Measurements from ENCODE around the gene SAFB2. TPM values are rescaled to one million over a fixed set of nuclear protein-coding genes. Genes with fewer than 3 reads are reported as not detected.

The SAFB2 gene
- 10.9 and 18.9 TPM in 2 replicates for total RNA-seq (2014; rRNA removed; shearing (Covaris generic))
- polyA plus RNA-seq (2015; cell fraction: cytosol; rRNA removed): 19.5 and 22.5 TPM in 2 replicates
- 73.0 and 111 TPM in 2 replicates for polyA plus RNA-seq (2015; cell fraction: nucleus; rRNA removed)

- DNase-seq (ENCODE audit: low read depth, low spot score): peak; percentile 98
- in situ Hi-C loops (cut with HindIII; ENCODE audit: low pct_unique_long_range_greater_than_20kb, low sequenced_read_pairs): no loop called here
Observed at GRCh38 chr19:5622465-5623396, at the start of gene SAFB2, which contains the start of gene SAFB. SAFB2 (minus strand) TSS chr19:5622776; CDS start chr19:5622715, 61 bp downstream. SAFB (plus strand) TSS chr19:5623083; CDS start chr19:5623206, 123 bp downstream.

- no peak for DNase-seq (ENCODE audit: low read depth, low spot score)
- in situ Hi-C loops (cut with HindIII; ENCODE audit: low pct_unique_long_range_greater_than_20kb, low sequenced_read_pairs): no loop called here
Observed at GRCh38 chr19:5671600-5671999, 49.0 kb upstream of the SAFB2 start.

- in situ Hi-C loops (cut with HindIII; ENCODE audit: low pct_unique_long_range_greater_than_20kb, low sequenced_read_pairs): no loop called here
- DNase-seq (ENCODE audit: low read depth, low spot score): no peak
Observed at GRCh38 chr19:5669212-5669611, 46.6 kb upstream of the SAFB2 start.

- DNase-seq (ENCODE audit: low read depth, low spot score): no peak
- in situ Hi-C loops (cut with HindIII; ENCODE audit: low pct_unique_long_range_greater_than_20kb, low sequenced_read_pairs): no loop called here
Observed at GRCh38 chr19:5667751-5668271, 45.2 kb upstream of the SAFB2 start.

GRCh38 chr19:5666921-5667610 is 44.5 kb upstream of the SAFB2 start:
- DNase-seq (ENCODE audit: low read depth, low spot score): no peak
- in situ Hi-C loops (cut with HindIII; ENCODE audit: low pct_unique_long_range_greater_than_20kb, low sequenced_read_pairs): no loop called here

GRCh38 chr19:5665781-5666513 is 43.4 kb upstream of the SAFB2 start:
- in situ Hi-C loops (cut with HindIII; ENCODE audit: low pct_unique_long_range_greater_than_20kb, low sequenced_read_pairs): no loop called here
- DNase-seq (ENCODE audit: low read depth, low spot score): peak; percentile 39

- DNase-seq (ENCODE audit: low read depth, low spot score): no peak
- in situ Hi-C loops (cut with HindIII; ENCODE audit: low pct_unique_long_range_greater_than_20kb, low sequenced_read_pairs): no loop called here
Observed at GRCh38 chr19:5664515-5664914, 41.9 kb upstream of the SAFB2 start.

- no peak for DNase-seq (ENCODE audit: low read depth, low spot score)
- in situ Hi-C loops (cut with HindIII; ENCODE audit: low pct_unique_long_range_greater_than_20kb, low sequenced_read_pairs): no loop called here
Observed at GRCh38 chr19:5663904-5664303, 41.3 kb upstream of the SAFB2 start.

- in situ Hi-C loops (cut with HindIII; ENCODE audit: low pct_unique_long_range_greater_than_20kb, low sequenced_read_pairs): no loop called here
- DNase-seq (ENCODE audit: low read depth, low spot score): no peak
Observed at GRCh38 chr19:5661483-5661882, 38.9 kb upstream of the SAFB2 start.

GRCh38 chr19:5655412-5655811 is 32.8 kb upstream of the SAFB2 start:
- DNase-seq (ENCODE audit: low read depth, low spot score): no peak
- in situ Hi-C loops (cut with HindIII; ENCODE audit: low pct_unique_long_range_greater_than_20kb, low sequenced_read_pairs): no loop called here

- no peak for DNase-seq (ENCODE audit: low read depth, low spot score)
- in situ Hi-C loops (cut with HindIII; ENCODE audit: low pct_unique_long_range_greater_than_20kb, low sequenced_read_pairs): no loop called here
Observed at GRCh38 chr19:5654931-5655330, 32.4 kb upstream of the SAFB2 start.

GRCh38 chr19:5652261-5652660 is 29.7 kb upstream of the SAFB2 start:
- in situ Hi-C loops (cut with HindIII; ENCODE audit: low pct_unique_long_range_greater_than_20kb, low sequenced_read_pairs): no loop called here
- DNase-seq (ENCODE audit: low read depth, low spot score): no peak

GRCh38 chr19:5651361-5651760 is 28.8 kb upstream of the SAFB2 start:
- no peak for DNase-seq (ENCODE audit: low read depth, low spot score)
- in situ Hi-C loops (cut with HindIII; ENCODE audit: low pct_unique_long_range_greater_than_20kb, low sequenced_read_pairs): no loop called here

GRCh38 chr19:5648464-5648863 is 25.9 kb upstream of the SAFB2 start:
- no peak for DNase-seq (ENCODE audit: low read depth, low spot score)
- in situ Hi-C loops (cut with HindIII; ENCODE audit: low pct_unique_long_range_greater_than_20kb, low sequenced_read_pairs): no loop called here

GRCh38 chr19:5646703-5647102 is 24.1 kb upstream of the SAFB2 start:
- in situ Hi-C loops (cut with HindIII; ENCODE audit: low pct_unique_long_range_greater_than_20kb, low sequenced_read_pairs): no loop called here
- no peak for DNase-seq (ENCODE audit: low read depth, low spot score)

- in situ Hi-C loops (cut with HindIII; ENCODE audit: low pct_unique_long_range_greater_than_20kb, low sequenced_read_pairs): no loop called here
- no peak for DNase-seq (ENCODE audit: low read depth, low spot score)
Observed at GRCh38 chr19:5645409-5645808, 22.8 kb upstream of the SAFB2 start.

- in situ Hi-C loops (cut with HindIII; ENCODE audit: low pct_unique_long_range_greater_than_20kb, low sequenced_read_pairs): no loop called here
- no peak for DNase-seq (ENCODE audit: low read depth, low spot score)
Observed at GRCh38 chr19:5644037-5644436, 21.5 kb upstream of the SAFB2 start.

- in situ Hi-C loops (cut with HindIII; ENCODE audit: low pct_unique_long_range_greater_than_20kb, low sequenced_read_pairs): no loop called here
- no peak for DNase-seq (ENCODE audit: low read depth, low spot score)
Observed at GRCh38 chr19:5643060-5643459, 20.5 kb upstream of the SAFB2 start.

Data from SK-MEL-5 (cell line).